Measurements from ENCODE around the gene MCTP2. TPM values are rescaled to one million over a fixed set of nuclear protein-coding genes. Genes with fewer than 3 reads are reported as not detected.

The MCTP2 gene
- total and polyA plus RNA-seq, 3 donors from 2014 or later = 6.7 to 13.8 (median 7.6) TPM

- DNase-seq = no peak
- Histone ChIP-seq H3K27me3 (no peaks in the 10 kb centered on the region), H3K27ac (no peak overlapping the region), H3K4me1 (no peaks in the 10 kb centered on the region), H3K4me3 (no peak overlapping the region), H3K36me3 (ENCODE audit: low read depth, missing control alignments) (no peaks in the 10 kb centered on the region), H3K9me3 (no peaks in the 10 kb centered on the region)
- no peak for TF ChIP-seq CTCF (IDR thresholded peaks at IDR 0.05)
- TF ChIP-seq POLR2A (IDR thresholded peaks at IDR 0.05) = no peak
- 69 to 78% methylated on average over 16 of the region's 16 CpGs for WGBS, 2 donors
- intact Hi-C loops (cut with DNase I; ENCODE audit: low total_unique reads) = no loop called here
These were observed 107.0 kb downstream of the MCTP2 start for GRCh38 chr15:94338243-94338846.

- 39 to 58% methylated on average over 4 of the region's 4 CpGs for WGBS, 2 donors
These were observed 114.9 kb downstream of the MCTP2 start for GRCh38 chr15:94346282-94346681.

DNA sequence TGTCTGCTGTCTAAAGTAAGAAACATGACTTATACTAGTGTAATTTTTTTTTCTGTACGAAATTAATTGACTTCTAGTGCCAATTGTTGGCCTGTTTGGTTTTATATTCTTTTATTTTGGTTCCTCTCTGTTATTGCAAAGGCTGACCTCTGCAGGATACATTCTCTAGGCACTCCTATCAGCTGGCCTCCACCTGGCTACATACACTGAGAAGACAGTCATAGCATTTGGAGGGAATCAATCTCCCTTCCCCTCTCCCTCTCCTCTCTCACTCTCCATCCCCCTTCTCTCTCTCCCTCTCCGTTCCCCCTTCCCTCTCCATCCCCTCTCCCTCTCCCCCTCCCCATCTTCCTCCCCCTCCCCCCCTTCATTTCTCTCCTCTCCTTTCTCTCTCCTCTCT lies 116.7 kb downstream of the MCTP2 start:
- Histone ChIP-seq H3K4me3 (no peak overlapping the region), H3K36me3 (ENCODE audit: low read depth, missing control alignments) (no peaks in the 10 kb centered on the region), H3K9me3 (no peaks in the 10 kb centered on the region), H3K4me1 (no peaks in the 10 kb centered on the region), H3K27me3 (no peaks in the 10 kb centered on the region), H3K27ac (no peak overlapping the region)
- TF ChIP-seq CTCF (IDR thresholded peaks at IDR 0.05) (no peak), POLR2A (IDR thresholded peaks at IDR 0.05) (no peak)
- intact Hi-C loops (cut with DNase I; ENCODE audit: low total_unique reads) = no loop called here
- 68 to 89% methylated on average over 2 of the region's 2 CpGs for WGBS, 2 donors
- no peak for DNase-seq

More at GRCh38 chr15:94346282-94346681, 114.9 kb downstream of the MCTP2 start:
- TF ChIP-seq CTCF (IDR thresholded peaks at IDR 0.05) = no peak
- TF ChIP-seq POLR2A (IDR thresholded peaks at IDR 0.05) = no peak
- H3K4me3 ChIP-seq = no peak overlapping the region
- H3K27ac ChIP-seq = no peak overlapping the region
- no peak for DNase-seq
- intact Hi-C loops (cut with DNase I; ENCODE audit: low total_unique reads) = no loop called here
- H3K4me1 ChIP-seq = no peaks in the 10 kb centered on the region
- no peaks in the 10 kb centered on the region for H3K36me3 ChIP-seq (ENCODE audit: low read depth, missing control alignments)
- H3K9me3 ChIP-seq = no peaks in the 10 kb centered on the region
- H3K27me3 ChIP-seq = no peaks in the 10 kb centered on the region

- no peaks in the 10 kb centered on the region for H3K9me3 ChIP-seq
- 92 to 98% methylated on average over 1 of the region's 1 CpG for WGBS, 2 donors
- no peak overlapping the region for H3K4me3 ChIP-seq
- H3K27ac ChIP-seq = no peak overlapping the region
- intact Hi-C loops (cut with DNase I; ENCODE audit: low total_unique reads) = no loop called here
- DNase-seq = no peak
- H3K36me3 ChIP-seq (ENCODE audit: low read depth, missing control alignments) = no peaks in the 10 kb centered on the region
- H3K4me1 ChIP-seq = no peaks in the 10 kb centered on the region
- TF ChIP-seq CTCF (IDR thresholded peaks at IDR 0.05) (no peak), POLR2A (IDR thresholded peaks at IDR 0.05) (no peak)
- H3K27me3 ChIP-seq = no peaks in the 10 kb centered on the region
These were observed 119.7 kb downstream of the MCTP2 start for GRCh38 chr15:94351031-94351535.
